A549 (cell line): ENCODE data around the gene KIF16B.

Experiments
- CEBPB ChIP-seq, 2 experiments: fragments of >200 bp in 1 of 2; sonication (Bioruptor Twin) in 1 of 2; formaldehyde crosslinking in 1 of 2; IDR thresholded peaks; 2 replicates each; pipeline ENCODE4 v1.6.1; 2012 to 2016
- EHMT2 ChIP-seq: fragments of 200-600 bp; sonication (generic); IDR thresholded peaks from 2 replicates; pipeline ENCODE4 v1.6.1; 2016; ENCODE audit warnings: antibody characterized with exemption, low read depth, mild to moderate bottlenecking, moderate library complexity
- EP300 ChIP-seq, 2 experiments: fragments of >200 bp; sonication (Bioruptor Twin); formaldehyde crosslinking; IDR thresholded peaks; 2 replicates in 1 of 2; 3 replicates in 1 of 2; pipeline ENCODE4 v1.6.1; 2016 to 2017
- ESRRA ChIP-seq: fragments of 150-350 bp; IDR thresholded peaks from 2 replicates; pipeline ENCODE4 v1.6.1; 2014; ENCODE audit warnings: mild to moderate bottlenecking, low read length, borderline replicate concordance
- HDAC2 ChIP-seq: fragments of 200-600 bp; sonication (generic); IDR thresholded peaks from 2 replicates; pipeline ENCODE4 v1.6.1; 2016
- JUNB ChIP-seq: fragments of >200 bp; sonication (Bioruptor Twin); formaldehyde crosslinking; IDR thresholded peaks from 2 replicates; pipeline ENCODE4 v1.6.1; 2016
- KDM5A ChIP-seq: fragments of 200-600 bp; sonication (generic); IDR thresholded peaks from 2 replicates; pipeline ENCODE4 v1.6.1; 2016; ENCODE audit warnings: antibody characterized with exemption, mild to moderate bottlenecking
- MAZ ChIP-seq: fragments of 150-350 bp; IDR thresholded peaks from 2 replicates; pipeline ENCODE4 v1.6.1; 2014; ENCODE audit warnings: antibody characterized with exemption, low read depth, low read length, borderline replicate concordance
- POLR2A ChIP-seq: IDR thresholded peaks from 2 replicates; pipeline ENCODE4 v1.6.1; 2012; ENCODE audit warnings: mild to moderate bottlenecking, low read length
- RFX5 ChIP-seq: fragments of 450-650 bp; IDR thresholded peaks from 2 replicates; pipeline ENCODE4 v1.7.1; 2014; ENCODE audit warnings: antibody characterized with exemption, mild to moderate bottlenecking, moderate library complexity
- TF ChIP-seq, protein P1 (sequence below): fragments of >200 bp; sonication (Bioruptor Twin); formaldehyde crosslinking; IDR thresholded peaks from 3 replicates; pipeline ENCODE4 v1.5.1; 2016
- TF ChIP-seq, protein P2 (sequence below): IDR thresholded peaks from 2 replicates; pipeline ENCODE4 v1.6.1; 2012
- TF ChIP-seq, protein P3 (sequence below): IDR thresholded peaks from 2 replicates; pipeline ENCODE4 v1.6.1; 2012
- TF ChIP-seq, protein P4 (sequence below): fragments of 200-600 bp; sonication (generic); IDR thresholded peaks from 2 replicates; pipeline ENCODE4 v1.6.1; 2016; ENCODE audit warnings: antibody characterized with exemption, mild to moderate bottlenecking, moderate library complexity

DNA sequence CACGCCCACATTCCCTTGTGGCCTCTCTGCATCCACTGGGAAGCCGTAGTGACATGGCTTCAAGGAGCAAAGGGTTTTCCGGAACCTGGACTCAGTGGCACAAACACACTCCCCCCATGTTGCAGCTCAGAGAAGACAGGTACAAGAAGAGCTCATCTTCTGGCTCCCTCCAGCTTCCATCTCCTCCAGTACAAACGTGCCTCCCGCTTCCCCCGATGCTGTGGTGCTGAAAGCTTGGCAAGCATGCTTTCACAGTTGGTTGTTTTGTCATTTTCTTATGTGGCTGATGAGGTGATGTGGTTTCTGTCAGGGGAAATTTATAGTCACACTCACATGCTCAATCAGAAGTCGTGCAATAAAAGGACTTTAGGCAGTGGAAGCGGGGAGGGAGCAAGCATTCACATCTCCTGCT lies 258.5 kb downstream of the KIF16B start:
- TF ChIP-seq RFX5 = no peak
- TF ChIP-seq JUNB = no peak
- TF ChIP-seq HDAC2 = no peak
- TF ChIP-seq, protein P1, sequence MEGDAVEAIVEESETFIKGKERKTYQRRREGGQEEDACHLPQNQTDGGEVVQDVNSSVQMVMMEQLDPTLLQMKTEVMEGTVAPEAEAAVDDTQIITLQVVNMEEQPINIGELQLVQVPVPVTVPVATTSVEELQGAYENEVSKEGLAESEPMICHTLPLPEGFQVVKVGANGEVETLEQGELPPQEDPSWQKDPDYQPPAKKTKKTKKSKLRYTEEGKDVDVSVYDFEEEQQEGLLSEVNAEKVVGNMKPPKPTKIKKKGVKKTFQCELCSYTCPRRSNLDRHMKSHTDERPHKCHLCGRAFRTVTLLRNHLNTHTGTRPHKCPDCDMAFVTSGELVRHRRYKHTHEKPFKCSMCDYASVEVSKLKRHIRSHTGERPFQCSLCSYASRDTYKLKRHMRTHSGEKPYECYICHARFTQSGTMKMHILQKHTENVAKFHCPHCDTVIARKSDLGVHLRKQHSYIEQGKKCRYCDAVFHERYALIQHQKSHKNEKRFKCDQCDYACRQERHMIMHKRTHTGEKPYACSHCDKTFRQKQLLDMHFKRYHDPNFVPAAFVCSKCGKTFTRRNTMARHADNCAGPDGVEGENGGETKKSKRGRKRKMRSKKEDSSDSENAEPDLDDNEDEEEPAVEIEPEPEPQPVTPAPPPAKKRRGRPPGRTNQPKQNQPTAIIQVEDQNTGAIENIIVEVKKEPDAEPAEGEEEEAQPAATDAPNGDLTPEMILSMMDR = no peak
- no peak for TF ChIP-seq MAZ
- TF ChIP-seq, protein P2, sequence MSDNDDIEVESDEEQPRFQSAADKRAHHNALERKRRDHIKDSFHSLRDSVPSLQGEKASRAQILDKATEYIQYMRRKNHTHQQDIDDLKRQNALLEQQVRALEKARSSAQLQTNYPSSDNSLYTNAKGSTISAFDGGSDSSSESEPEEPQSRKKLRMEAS = no peak
- no peak for TF ChIP-seq KDM5A
- no peak for TF ChIP-seq ESRRA
- no peak for TF ChIP-seq POLR2A
- TF ChIP-seq, protein P3, sequence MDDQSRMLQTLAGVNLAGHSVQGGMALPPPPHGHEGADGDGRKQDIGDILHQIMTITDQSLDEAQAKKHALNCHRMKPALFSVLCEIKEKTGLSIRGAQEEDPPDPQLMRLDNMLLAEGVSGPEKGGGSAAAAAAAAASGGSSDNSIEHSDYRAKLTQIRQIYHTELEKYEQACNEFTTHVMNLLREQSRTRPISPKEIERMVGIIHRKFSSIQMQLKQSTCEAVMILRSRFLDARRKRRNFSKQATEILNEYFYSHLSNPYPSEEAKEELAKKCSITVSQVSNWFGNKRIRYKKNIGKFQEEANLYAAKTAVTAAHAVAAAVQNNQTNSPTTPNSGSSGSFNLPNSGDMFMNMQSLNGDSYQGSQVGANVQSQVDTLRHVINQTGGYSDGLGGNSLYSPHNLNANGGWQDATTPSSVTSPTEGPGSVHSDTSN = no peak
- TF ChIP-seq, protein P4, sequence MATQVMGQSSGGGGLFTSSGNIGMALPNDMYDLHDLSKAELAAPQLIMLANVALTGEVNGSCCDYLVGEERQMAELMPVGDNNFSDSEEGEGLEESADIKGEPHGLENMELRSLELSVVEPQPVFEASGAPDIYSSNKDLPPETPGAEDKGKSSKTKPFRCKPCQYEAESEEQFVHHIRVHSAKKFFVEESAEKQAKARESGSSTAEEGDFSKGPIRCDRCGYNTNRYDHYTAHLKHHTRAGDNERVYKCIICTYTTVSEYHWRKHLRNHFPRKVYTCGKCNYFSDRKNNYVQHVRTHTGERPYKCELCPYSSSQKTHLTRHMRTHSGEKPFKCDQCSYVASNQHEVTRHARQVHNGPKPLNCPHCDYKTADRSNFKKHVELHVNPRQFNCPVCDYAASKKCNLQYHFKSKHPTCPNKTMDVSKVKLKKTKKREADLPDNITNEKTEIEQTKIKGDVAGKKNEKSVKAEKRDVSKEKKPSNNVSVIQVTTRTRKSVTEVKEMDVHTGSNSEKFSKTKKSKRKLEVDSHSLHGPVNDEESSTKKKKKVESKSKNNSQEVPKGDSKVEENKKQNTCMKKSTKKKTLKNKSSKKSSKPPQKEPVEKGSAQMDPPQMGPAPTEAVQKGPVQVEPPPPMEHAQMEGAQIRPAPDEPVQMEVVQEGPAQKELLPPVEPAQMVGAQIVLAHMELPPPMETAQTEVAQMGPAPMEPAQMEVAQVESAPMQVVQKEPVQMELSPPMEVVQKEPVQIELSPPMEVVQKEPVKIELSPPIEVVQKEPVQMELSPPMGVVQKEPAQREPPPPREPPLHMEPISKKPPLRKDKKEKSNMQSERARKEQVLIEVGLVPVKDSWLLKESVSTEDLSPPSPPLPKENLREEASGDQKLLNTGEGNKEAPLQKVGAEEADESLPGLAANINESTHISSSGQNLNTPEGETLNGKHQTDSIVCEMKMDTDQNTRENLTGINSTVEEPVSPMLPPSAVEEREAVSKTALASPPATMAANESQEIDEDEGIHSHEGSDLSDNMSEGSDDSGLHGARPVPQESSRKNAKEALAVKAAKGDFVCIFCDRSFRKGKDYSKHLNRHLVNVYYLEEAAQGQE = no peak
- no peak for TF ChIP-seq EHMT2
- no peak for TF ChIP-seq EP300 (IDR thresholded peaks at IDR 0.05)
- TF ChIP-seq CEBPB (IDR thresholded peaks at IDR 0.05) = no peak
